Neural progenitor cell (in vitro differentiated cells): Measurements from ENCODE around the gene CUL1. TPM values are rescaled to one million over a fixed set of nuclear protein-coding genes. Genes with fewer than 3 reads are reported as not detected.
"Not testable (repeated sequence)": the region's sequence is repeated elsewhere in the genome, so short reads cannot be mapped to it uniquely, and the experiment has no call there.

Experiments
- DNase-seq: peaks from one replicate; pipeline ENCODE4 v3.0.0-alpha.2; 2016; ENCODE audit warnings: low spot score
- H2AFZ ChIP-seq: fragments of 200-600 bp; sonication (generic); replicated peaks from 2 replicates; pipeline ENCODE4 v1.6.1; 2016; ENCODE audit warnings: antibody characterized with exemption
- H3F3A ChIP-seq: fragments of 200-600 bp; sonication (generic); 2 replicates; pipeline ENCODE4 v1.6.1; 2016; ENCODE audit warnings: antibody characterized with exemption, low read depth
- H3K27ac ChIP-seq: fragments of 200-600 bp; sonication (generic); 2 replicates; pipeline ENCODE4 v1.5.1; 2016; ENCODE audit warnings: mild to moderate bottlenecking
- H3K27me3 ChIP-seq: fragments of 200-600 bp; sonication (generic); 2 replicates; pipeline ENCODE4 v1.6.1; 2016; ENCODE audit warnings: mild to moderate bottlenecking, moderate library complexity
- H3K36me3 ChIP-seq: fragments of 200-600 bp; sonication (generic); 2 replicates; pipeline ENCODE4 v1.5.1; 2016
- H3K4me1 ChIP-seq: fragments of 200-600 bp; sonication (generic); 2 replicates; pipeline ENCODE4 v1.6.1; 2016; ENCODE audit warnings: mixed run types
- H3K4me2 ChIP-seq: fragments of 200-600 bp; sonication (generic); 2 replicates; pipeline ENCODE4 v1.6.1; 2016
- H3K4me3 ChIP-seq: fragments of 200-600 bp; sonication (generic); 2 replicates; pipeline ENCODE4 v1.5.1; 2016
- H3K79me2 ChIP-seq: fragments of 200-600 bp; sonication (generic); 2 replicates; pipeline ENCODE4 v1.6.1; 2016; ENCODE audit warnings: low read depth
- H3K9ac ChIP-seq: fragments of 200-600 bp; sonication (generic); 2 replicates; pipeline ENCODE4 v1.6.1; 2016
- H3K9me3 ChIP-seq: fragments of 200-600 bp; sonication (generic); 2 replicates; pipeline ENCODE4 v1.5.1; 2016; ENCODE audit warnings: low read depth
- H4K20me1 ChIP-seq: fragments of 200-600 bp; sonication (generic); 2 replicates; pipeline ENCODE4 v1.6.1; 2016; ENCODE audit warnings: low read depth
- H3K27ac Mint-ChIP-seq: 3 replicates; pipeline ENCODE4 v1.8.0; 2021; ENCODE audit warnings: mixed read lengths
- H3K27me3 Mint-ChIP-seq: 2 replicates; pipeline ENCODE4 v1.8.0; 2022; ENCODE audit warnings: low read depth, mild to moderate bottlenecking, inconsistent platforms, moderate library complexity, mixed read lengths; ENCODE audit not compliant: insufficient read depth
- H3K36me3 Mint-ChIP-seq: 3 replicates; pipeline ENCODE4 v1.8.0; 2021; ENCODE audit warnings: mixed read lengths
- H3K4me1 Mint-ChIP-seq: 3 replicates; pipeline ENCODE4 v1.8.0; 2021; ENCODE audit warnings: mixed read lengths
- H3K4me3 Mint-ChIP-seq: 3 replicates; pipeline ENCODE4 v1.8.0; 2021; ENCODE audit warnings: mild to moderate bottlenecking, moderate library complexity, mixed read lengths
- H3K9me3 Mint-ChIP-seq: 3 replicates; pipeline ENCODE4 v1.8.0; 2020; ENCODE audit warnings: mixed read lengths
- CTCF ChIP-seq: fragments of 200-600 bp; sonication (generic); IDR thresholded peaks from 2 replicates; pipeline ENCODE4 v1.5.1; 2017; ENCODE audit warnings: antibody characterized with exemption, mild to moderate bottlenecking
- EZH2 ChIP-seq: fragments of 200-600 bp; sonication (generic); IDR thresholded peaks from 2 replicates; pipeline ENCODE4 v1.6.1; 2017; ENCODE audit warnings: antibody characterized with exemption, mild to moderate bottlenecking, moderate library complexity
- EZH2phosphoT487 ChIP-seq: fragments of 200-600 bp; sonication (generic); IDR thresholded peaks from 2 replicates; pipeline ENCODE4 v1.6.1; 2017; ENCODE audit warnings: antibody characterized with exemption
- total RNA-seq: library from RNA; depleted of rRNA; stranded (reverse); fragments of >200 nt; gene quantifications from 2 replicates; pipeline ENCODE4 v1.2.3, GENCODE V29; 2015; ENCODE audit warnings: low replicate concordance

CUL1 gene
- total RNA-seq, 1 donor from 2014 or later, result 89.3 TPM

- no peaks in the 10 kb centered on the region for H3K9me3 ChIP-seq
- Mint-ChIP-seq H3K36me3 (peaks cover 53% of the 10 kb centered on the region), H3K27me3 (no peaks in the 10 kb centered on the region), H3K4me3 (no peak overlapping the region), H3K27ac (no peak overlapping the region), H3K4me1 (peaks cover 4% of the 10 kb centered on the region), H3K9me3 (peaks cover 39% of the 10 kb centered on the region)
- DNase-seq, result no peak
- peaks cover 10% of the 10 kb centered on the region for H3F3A ChIP-seq
- H2AFZ ChIP-seq, result no peak overlapping the region
- H3K79me2 ChIP-seq, result peaks cover 100% of the 10 kb centered on the region
- TF ChIP-seq EZH2phosphoT487 (no peak), EZH2 (no peak), CTCF (no peak)
- H3K36me3 ChIP-seq, result no peaks in the 10 kb centered on the region
- no peaks in the 10 kb centered on the region for H3K27me3 ChIP-seq
- H3K9ac ChIP-seq, result no peak overlapping the region
- H3K27ac ChIP-seq, result no peak overlapping the region
- no peak overlapping the region for H3K4me3 ChIP-seq
- peaks cover 84% of the 10 kb centered on the region for H4K20me1 ChIP-seq
- H3K4me2 ChIP-seq, result no peak overlapping the region
- peaks cover 43% of the 10 kb centered on the region for H3K4me1 ChIP-seq
These were observed 10.3 kb downstream of the CUL1 start for GRCh38 chr7:148709014-148709413.

GRCh38 chr7:148710426-148710825, 11.7 kb downstream of the CUL1 start:
- not testable (repeated sequence) for H3K4me1 Mint-ChIP-seq, H3F3A ChIP-seq, H3K27me3 Mint-ChIP-seq, H3K36me3 ChIP-seq, H3K27ac Mint-ChIP-seq, H3K4me2 ChIP-seq, H2AFZ ChIP-seq, H3K4me3 ChIP-seq, H3K27ac ChIP-seq, H3K9ac ChIP-seq, DNase-seq, H3K9me3 ChIP-seq, H3K4me3 Mint-ChIP-seq, H3K27me3 ChIP-seq
- H3K36me3 Mint-ChIP-seq, result peaks cover 65% of the 10 kb centered on the region
- Histone ChIP-seq H4K20me1 (peaks cover 70% of the 10 kb centered on the region), H3K4me1 (peaks cover 29% of the 10 kb centered on the region), H3K79me2 (peaks cover 100% of the 10 kb centered on the region)
- peaks cover 46% of the 10 kb centered on the region for H3K9me3 Mint-ChIP-seq

GRCh38 chr7:148711191-148712102, 12.7 kb downstream of the CUL1 start:
- peaks cover 42% of the 10 kb centered on the region for H3K9me3 Mint-ChIP-seq
- peaks cover 64% of the 10 kb centered on the region for H3K36me3 Mint-ChIP-seq
- no peak for TF ChIP-seq EZH2phosphoT487
- TF ChIP-seq CTCF, result no peak
- no peak for TF ChIP-seq EZH2
- Histone ChIP-seq H4K20me1 (peaks cover 60% of the 10 kb centered on the region), H3K79me2 (peaks cover 100% of the 10 kb centered on the region), H3K27ac (peak overlapping the region; percentile 51), H3K9ac (no peak overlapping the region), H3K4me1 (peaks cover 20% of the 10 kb centered on the region), H3K27me3 (no peaks in the 10 kb centered on the region), H3F3A (peaks cover 10% of the 10 kb centered on the region), H3K4me2 (no peak overlapping the region), H3K36me3 (no peaks in the 10 kb centered on the region), H3K9me3 (no peaks in the 10 kb centered on the region), H2AFZ (no peak overlapping the region), H3K4me3 (no peak overlapping the region)
- peaks cover 4% of the 10 kb centered on the region for H3K4me1 Mint-ChIP-seq
- H3K27ac Mint-ChIP-seq, result no peak overlapping the region
- H3K27me3 Mint-ChIP-seq, result no peaks in the 10 kb centered on the region
- no peak overlapping the region for H3K4me3 Mint-ChIP-seq
- no peak for DNase-seq
